ENCODE data around the gene SMIM15. TPM values are rescaled to one million over a fixed set of nuclear protein-coding genes. Genes with fewer than 3 reads are reported as not detected.
A peak's percentile ranks its signal among the peaks of the same experiment; 100 is the strongest.

SMIM15 gene, protein sequence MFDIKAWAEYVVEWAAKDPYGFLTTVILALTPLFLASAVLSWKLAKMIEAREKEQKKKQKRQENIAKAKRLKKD
- total RNA-seq (42.4 and 64.6 TPM in 2 replicates), polyA plus RNA-seq (61.6 and 63.3 TPM in 2 replicates), polyA minus RNA-seq (ENCODE audit: low replicate concordance) (11.2 and 23.0 TPM in 2 replicates)
- polyA plus RNA-seq (2012) = 48.3 and 58.9 TPM in 2 replicates

- Histone ChIP-seq H3K79me2 (ENCODE audit: control insufficient read depth, insufficient read depth, low read length) (peaks cover 45% of the 10 kb centered on the region), H3K27me3 (ENCODE audit: control insufficient read depth, insufficient read depth, low read length) (no peaks in the 10 kb centered on the region), H3K4me1 (ENCODE audit: control insufficient read depth, extremely low read depth, insufficient read depth, low read length) (no peaks in the 10 kb centered on the region), H3K36me3 (ENCODE audit: control insufficient read depth, insufficient read depth, low read length) (peaks cover 3% of the 10 kb centered on the region), H4K20me1 (ENCODE audit: control insufficient read depth, extremely low read depth, insufficient read depth, low read length) (no peaks in the 10 kb centered on the region), H3K27ac (ENCODE audit: insufficient read depth, low read length) (peak within 1 kb of the TSS; percentile 99), H3K9me3 (ENCODE audit: control insufficient read depth, insufficient read depth, low read depth, low read length) (no peaks in the 10 kb centered on the region), H3K4me3 (replicated peaks in 1 of 4; ENCODE audit: control extremely low read depth in 1 of 4, insufficient read depth in 1 of 4, low read depth in 3 of 4, low read length in 4 of 4) (peak within 1 kb of the TSS; percentile 85 to 100 (median 98)), H3K9ac (ENCODE audit: insufficient read depth, low read length) (peak within 1 kb of the TSS; percentile 80), H2AFZ (ENCODE audit: low read length) (peak within 1 kb of the TSS; percentile 98), H3K4me2 (ENCODE audit: extremely low read depth, insufficient read depth, low read length) (peak within 1 kb of the TSS; percentile 93)
- peak; percentile 88 to 89 for DNase-seq (ENCODE audit: low read depth in 2 of 2)
- TF ChIP-seq, protein P1, sequence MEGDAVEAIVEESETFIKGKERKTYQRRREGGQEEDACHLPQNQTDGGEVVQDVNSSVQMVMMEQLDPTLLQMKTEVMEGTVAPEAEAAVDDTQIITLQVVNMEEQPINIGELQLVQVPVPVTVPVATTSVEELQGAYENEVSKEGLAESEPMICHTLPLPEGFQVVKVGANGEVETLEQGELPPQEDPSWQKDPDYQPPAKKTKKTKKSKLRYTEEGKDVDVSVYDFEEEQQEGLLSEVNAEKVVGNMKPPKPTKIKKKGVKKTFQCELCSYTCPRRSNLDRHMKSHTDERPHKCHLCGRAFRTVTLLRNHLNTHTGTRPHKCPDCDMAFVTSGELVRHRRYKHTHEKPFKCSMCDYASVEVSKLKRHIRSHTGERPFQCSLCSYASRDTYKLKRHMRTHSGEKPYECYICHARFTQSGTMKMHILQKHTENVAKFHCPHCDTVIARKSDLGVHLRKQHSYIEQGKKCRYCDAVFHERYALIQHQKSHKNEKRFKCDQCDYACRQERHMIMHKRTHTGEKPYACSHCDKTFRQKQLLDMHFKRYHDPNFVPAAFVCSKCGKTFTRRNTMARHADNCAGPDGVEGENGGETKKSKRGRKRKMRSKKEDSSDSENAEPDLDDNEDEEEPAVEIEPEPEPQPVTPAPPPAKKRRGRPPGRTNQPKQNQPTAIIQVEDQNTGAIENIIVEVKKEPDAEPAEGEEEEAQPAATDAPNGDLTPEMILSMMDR (conservative IDR thresholded peaks at IDR 0.05 in 1 of 2, IDR thresholded peaks at IDR 0.05 in 1 of 2; ENCODE audit: low read depth in 1 of 2, low read length in 2 of 2) = no peak
- no peak for TF ChIP-seq EZH2 (IDR thresholded peaks at IDR 0.05; ENCODE audit: low read length, missing control alignments)
These were observed at the start of gene SMIM15 for GRCh38 chr5:61162010-61162831. SMIM15 (minus strand) TSS chr5:61162468; CDS start chr5:61160171, 2,297 bp downstream.

DNA sequence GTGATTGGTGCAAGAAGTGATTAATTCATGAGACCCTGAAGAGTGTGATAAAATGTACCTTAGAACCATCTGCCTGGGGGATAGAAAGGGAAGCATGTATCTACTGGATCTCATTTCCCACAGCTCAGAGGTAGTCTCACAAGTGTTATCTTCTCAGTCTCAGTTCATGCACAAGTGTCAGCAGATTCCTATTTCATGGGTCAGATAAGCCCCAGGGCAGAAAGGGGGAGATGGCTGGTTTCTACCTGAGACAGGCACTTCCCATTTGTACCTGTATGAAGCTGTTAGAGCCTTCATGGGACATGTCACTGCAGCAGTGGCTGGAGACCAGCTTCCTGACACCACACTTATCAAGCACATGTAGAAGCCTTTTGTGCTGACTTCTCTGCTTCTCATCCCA lies 45.6 kb upstream of the SMIM15 start:
- Histone ChIP-seq H3K9me3 (ENCODE audit: control insufficient read depth, insufficient read depth, low read depth, low read length) (no peaks in the 10 kb centered on the region), H3K4me1 (ENCODE audit: control insufficient read depth, extremely low read depth, insufficient read depth, low read length) (no peaks in the 10 kb centered on the region), H3K27me3 (ENCODE audit: control insufficient read depth, insufficient read depth, low read length) (peaks cover 2% of the 10 kb centered on the region), H3K4me3 (replicated peaks in 1 of 4; ENCODE audit: control extremely low read depth in 1 of 4, insufficient read depth in 1 of 4, low read depth in 3 of 4, low read length in 4 of 4) (no peak overlapping the region), H3K79me2 (ENCODE audit: control insufficient read depth, insufficient read depth, low read length) (no peaks in the 10 kb centered on the region), H2AFZ (ENCODE audit: low read length) (no peak overlapping the region), H4K20me1 (ENCODE audit: control insufficient read depth, extremely low read depth, insufficient read depth, low read length) (no peaks in the 10 kb centered on the region), H3K4me2 (ENCODE audit: extremely low read depth, insufficient read depth, low read length) (no peak overlapping the region), H3K9ac (ENCODE audit: insufficient read depth, low read length) (no peak overlapping the region), H3K27ac (ENCODE audit: insufficient read depth, low read length) (no peak overlapping the region), H3K36me3 (ENCODE audit: control insufficient read depth, insufficient read depth, low read length) (no peaks in the 10 kb centered on the region)
- DNase-seq (ENCODE audit: low read depth in 2 of 2) = no peak
- TF ChIP-seq, protein P1 (conservative IDR thresholded peaks at IDR 0.05 in 1 of 2, IDR thresholded peaks at IDR 0.05 in 1 of 2; ENCODE audit: low read depth in 1 of 2, low read length in 2 of 2) = no peak
- TF ChIP-seq EZH2 (IDR thresholded peaks at IDR 0.05; ENCODE audit: low read length, missing control alignments) = no peak

DNA sequence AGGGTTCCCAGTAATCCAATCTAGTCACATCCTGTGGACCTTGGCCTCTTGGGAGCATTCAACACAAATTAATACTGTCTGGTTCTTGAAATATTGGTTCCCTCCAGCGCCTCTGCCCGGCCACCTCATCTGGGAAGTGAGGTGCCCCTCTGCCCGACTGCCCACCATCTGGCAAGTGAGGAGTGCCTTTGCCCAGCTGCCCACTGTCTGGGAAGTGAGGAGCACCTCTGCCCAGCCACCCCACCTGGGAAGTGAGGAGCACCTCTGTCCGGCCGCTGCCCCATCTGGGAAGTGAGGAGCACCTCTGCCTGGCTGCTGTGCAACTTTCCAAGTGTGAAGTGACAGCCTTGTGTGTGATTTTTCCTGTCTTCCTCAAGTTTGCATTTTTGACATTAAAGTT lies 42.7 kb upstream of the SMIM15 start:
- no peaks in the 10 kb centered on the region for H3K9me3 ChIP-seq (ENCODE audit: control insufficient read depth, insufficient read depth, low read depth, low read length)
- H4K20me1 ChIP-seq (ENCODE audit: control insufficient read depth, extremely low read depth, insufficient read depth, low read length) = no peaks in the 10 kb centered on the region
- H3K79me2 ChIP-seq (ENCODE audit: control insufficient read depth, insufficient read depth, low read length) = no peaks in the 10 kb centered on the region
- no peak for DNase-seq (ENCODE audit: low read depth in 2 of 2)
- no peak overlapping the region for H3K9ac ChIP-seq (ENCODE audit: insufficient read depth, low read length)
- no peaks in the 10 kb centered on the region for H3K36me3 ChIP-seq (ENCODE audit: control insufficient read depth, insufficient read depth, low read length)
- no peak overlapping the region for H3K27ac ChIP-seq (ENCODE audit: insufficient read depth, low read length)
- H3K4me3 ChIP-seq (replicated peaks in 1 of 4; ENCODE audit: control extremely low read depth in 1 of 4, insufficient read depth in 1 of 4, low read depth in 3 of 4, low read length in 4 of 4) = no peak overlapping the region
- TF ChIP-seq, protein P1 (conservative IDR thresholded peaks at IDR 0.05 in 1 of 2, IDR thresholded peaks at IDR 0.05 in 1 of 2; ENCODE audit: low read depth in 1 of 2, low read length in 2 of 2) = no peak
- TF ChIP-seq EZH2 (IDR thresholded peaks at IDR 0.05; ENCODE audit: low read length, missing control alignments) = no peak
- peaks cover 2% of the 10 kb centered on the region for H3K27me3 ChIP-seq (ENCODE audit: control insufficient read depth, insufficient read depth, low read length)
- no peak overlapping the region for H2AFZ ChIP-seq (ENCODE audit: low read length)
- no peak overlapping the region for H3K4me2 ChIP-seq (ENCODE audit: extremely low read depth, insufficient read depth, low read length)
- H3K4me1 ChIP-seq (ENCODE audit: control insufficient read depth, extremely low read depth, insufficient read depth, low read length) = no peaks in the 10 kb centered on the region
